Measurements from ENCODE around the gene TMC8. TPM values are rescaled to one million over a fixed set of nuclear protein-coding genes. Genes with fewer than 3 reads are reported as not detected.

The TMC8 gene
- total and polyA plus RNA-seq, 2 experiments from 2014 or later: 1.2 to 1.3 TPM

- TF ChIP-seq REST (IDR thresholded peaks at IDR 0.05; ENCODE audit: unreplicated experiment) (no peak), EZH2phosphoT487 (IDR thresholded peaks at IDR 0.05; ENCODE audit: unreplicated experiment) (no peak), CTCF (conservative IDR thresholded peaks at IDR 0.05; ENCODE audit: low read depth in 2 of 2) (no peak; a peak in 1 of 4 replicates), EZH2 (IDR thresholded peaks at IDR 0.05; ENCODE audit: low read depth, unreplicated experiment) (no peak)
Measured at GRCh38 chr17:78166416-78166815, 35.8 kb downstream of the TMC8 start (continued).

- H3K27ac ChIP-seq (ENCODE audit: low read depth): no peak within 1 kb of the TSS
- Mint-ChIP-seq H3K27ac (no peak within 1 kb of the TSS), H3K4me3 (peak within 1 kb of the TSS; percentile 70), H3K9me3 (no peaks in the 10 kb centered on the region), H3K4me1 (peaks cover 25% of the 10 kb centered on the region), H3K27me3 (ENCODE audit: insufficient read depth, low read depth, poor library complexity) (peaks cover 32% of the 10 kb centered on the region), H3K36me3 (ENCODE audit: low read depth) (peaks cover 14% of the 10 kb centered on the region)
- H3F3A ChIP-seq (replicated peaks; ENCODE audit: low read depth): peaks cover 12% of the 10 kb centered on the region; the same call in 1 of the 2 replicates
- peaks cover 18% of the 10 kb centered on the region for H3K4me1 ChIP-seq (ENCODE audit: insufficient read depth)
- no peaks in the 10 kb centered on the region for H3K27me3 ChIP-seq (ENCODE audit: insufficient read depth)
- H3K4me2 ChIP-seq: peak within 1 kb of the TSS; percentile 80
- H3K4me3 ChIP-seq: peak within 1 kb of the TSS; percentile 65
- peaks cover 3% of the 10 kb centered on the region; the same call in 1 of the 2 replicates for H4K20me1 ChIP-seq (replicated peaks; ENCODE audit: insufficient read depth)
- peak within 1 kb of the TSS; percentile 81 for H2AFZ ChIP-seq
- H3K36me3 ChIP-seq (ENCODE audit: insufficient read depth): no peaks in the 10 kb centered on the region
- TF ChIP-seq POLR2AphosphoS5 (IDR thresholded peaks at IDR 0.05; ENCODE audit: low read depth): peak; percentile 74; the same call in 1 of the 2 replicates
- TF ChIP-seq EZH2phosphoT487 (IDR thresholded peaks at IDR 0.05; ENCODE audit: unreplicated experiment): no peak
- peak; percentile 96 for TF ChIP-seq JUNB (IDR thresholded peaks at IDR 0.05; ENCODE audit: unreplicated experiment)
- no peaks in the 10 kb centered on the region for H3K9me2 ChIP-seq (ENCODE audit: insufficient read depth)
- ATAC-seq: peak; percentile 60
- peak; percentile 93 for DNase-seq (ENCODE audit: low spot score)
- H3K79me2 ChIP-seq (replicated peaks; ENCODE audit: insufficient read depth): no peaks in the 10 kb centered on the region
Measured at GRCh38 chr17:78168242-78168902, 37.8 kb downstream of the TMC8 start, which contains the start of gene SYNGR2. TSS of gene SYNGR2 (plus strand) at chr17:78168581. CDS start at chr17:78168617, 36 bp downstream.

Data from GM23338 (cell line).